Activated naive CD8-positive, alpha-beta T cell treated with anti-CD3 and anti-CD28 coated beads, Interleukin-2, amount 50 U/mL, for 16 hours (primary cell): ENCODE measurements around the gene PRSS1.

ENCODE experiments used
- DNase-seq: peaks from one replicate; pipeline ENCODE4 v3.0.0-alpha.2; 2020; ENCODE audit warnings: low read depth, low spot score

Gene PRSS1

DNA sequence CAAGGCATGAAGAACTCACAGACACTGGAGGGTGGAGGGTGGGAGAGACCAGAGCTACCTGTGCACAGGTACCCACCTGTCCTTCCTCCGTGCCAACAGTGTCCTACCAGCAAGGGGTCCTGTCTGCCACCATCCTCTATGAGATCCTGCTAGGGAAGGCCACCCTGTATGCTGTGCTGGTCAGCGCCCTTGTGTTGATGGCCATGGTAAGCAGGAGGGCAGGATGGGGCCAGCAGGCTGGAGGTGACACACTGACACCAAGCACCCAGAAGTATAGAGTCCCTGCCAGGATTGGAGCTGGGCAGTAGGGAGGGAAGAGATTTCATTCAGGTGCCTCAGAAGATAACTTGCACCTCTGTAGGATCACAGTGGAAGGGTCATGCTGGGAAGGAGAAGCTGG, 43.3 kb downstream of the PRSS1 start:
- DNase-seq: no peak

DNA sequence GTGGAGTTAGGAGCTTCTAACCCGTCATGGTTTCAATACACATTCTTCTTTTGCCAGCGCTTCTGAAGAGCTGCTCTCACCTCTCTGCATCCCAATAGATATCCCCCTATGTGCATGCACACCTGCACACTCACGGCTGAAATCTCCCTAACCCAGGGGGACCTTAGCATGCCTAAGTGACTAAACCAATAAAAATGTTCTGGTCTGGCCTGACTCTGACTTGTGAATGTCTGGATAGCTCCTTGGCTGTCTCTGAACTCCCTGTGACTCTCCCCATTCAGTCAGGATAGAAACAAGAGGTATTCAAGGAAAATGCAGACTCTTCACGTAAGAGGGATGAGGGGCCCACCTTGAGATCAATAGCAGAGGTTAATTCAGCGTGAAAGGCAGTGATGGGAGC, 43.9 kb downstream of the PRSS1 start:
- no peak for DNase-seq

DNA sequence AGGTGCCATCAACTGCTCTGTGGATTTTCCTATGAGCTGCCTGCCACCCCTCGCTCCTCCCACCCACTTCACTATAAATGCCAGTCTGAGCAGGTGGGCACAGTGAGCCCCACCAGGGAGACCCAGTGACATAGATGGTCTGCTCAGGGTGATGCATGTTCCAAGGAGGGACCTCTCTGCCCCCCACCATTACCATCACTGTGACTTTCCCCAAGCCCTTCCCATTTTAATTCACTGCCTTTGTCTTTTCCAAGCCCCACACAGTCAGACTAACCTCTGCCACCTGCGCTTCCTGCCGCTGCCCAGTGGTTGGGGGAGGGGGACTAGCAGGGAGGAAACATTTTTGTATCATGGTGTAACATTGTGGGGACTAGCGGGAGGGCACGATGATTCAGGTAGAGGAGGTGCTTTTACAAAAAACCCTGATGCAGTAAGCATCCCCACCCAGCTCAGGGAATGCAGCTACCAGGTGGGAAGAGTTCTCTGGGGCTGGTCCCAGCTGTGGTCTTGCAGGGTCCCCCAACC, 46.1 kb downstream of the PRSS1 start:
- DNase-seq: no peak

DNA sequence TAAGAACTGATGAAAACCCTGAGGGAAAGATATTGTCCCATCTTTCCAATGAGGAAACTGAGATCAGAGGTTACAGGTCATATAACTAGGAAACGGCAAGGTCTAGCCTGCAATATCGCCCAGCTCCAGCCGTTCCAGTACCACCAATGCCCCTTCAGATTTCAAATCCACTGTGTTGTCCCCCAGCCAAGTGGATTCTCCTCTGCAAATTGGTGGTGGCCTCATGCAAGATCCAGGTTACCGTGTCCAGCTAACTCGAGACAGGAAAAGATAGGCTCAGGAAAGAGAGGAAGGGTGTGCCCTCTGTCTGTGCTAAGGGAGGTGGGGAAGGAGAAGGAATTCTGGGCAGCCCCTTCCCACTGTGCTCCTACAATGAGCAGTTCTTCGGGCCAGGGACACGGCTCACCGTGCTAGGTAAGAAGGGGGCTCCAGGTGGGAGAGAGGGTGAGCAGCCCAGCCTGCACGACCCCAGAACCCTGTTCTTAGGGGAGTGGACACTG, 46.8 kb downstream of the PRSS1 start:
- no peak for DNase-seq

DNA sequence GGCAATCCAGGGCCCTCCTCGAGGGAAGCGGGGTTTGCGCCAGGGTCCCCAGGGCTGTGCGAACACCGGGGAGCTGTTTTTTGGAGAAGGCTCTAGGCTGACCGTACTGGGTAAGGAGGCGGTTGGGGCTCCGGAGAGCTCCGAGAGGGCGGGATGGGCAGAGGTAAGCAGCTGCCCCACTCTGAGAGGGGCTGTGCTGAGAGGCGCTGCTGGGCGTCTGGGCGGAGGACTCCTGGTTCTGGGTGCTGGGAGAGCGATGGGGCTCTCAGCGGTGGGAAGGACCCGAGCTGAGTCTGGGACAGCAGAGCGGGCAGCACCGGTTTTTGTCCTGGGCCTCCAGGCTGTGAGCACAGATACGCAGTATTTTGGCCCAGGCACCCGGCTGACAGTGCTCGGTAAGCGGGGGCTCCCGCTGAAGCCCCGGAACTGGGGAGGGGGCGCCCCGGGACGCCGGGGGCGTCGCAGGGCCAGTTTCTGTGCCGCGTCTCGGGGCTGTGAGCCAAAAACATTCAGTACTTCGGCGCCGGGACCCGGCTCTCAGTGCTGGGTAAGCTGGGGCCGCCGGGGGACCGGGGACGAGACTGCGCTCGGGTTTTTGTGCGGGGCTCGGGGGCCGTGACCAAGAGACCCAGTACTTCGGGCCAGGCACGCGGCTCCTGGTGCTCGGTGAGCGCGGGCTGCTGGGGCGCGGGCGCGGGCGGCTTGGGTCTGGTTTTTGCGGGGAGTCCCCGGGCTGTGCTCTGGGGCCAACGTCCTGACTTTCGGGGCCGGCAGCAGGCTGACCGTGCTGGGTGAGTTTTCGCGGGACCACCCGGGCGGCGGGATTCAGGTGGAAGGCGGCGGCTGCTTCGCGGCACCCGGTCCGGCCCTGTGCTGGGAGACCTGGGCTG, 47.5 kb downstream of the PRSS1 start:
- DNase-seq: no peak

DNA sequence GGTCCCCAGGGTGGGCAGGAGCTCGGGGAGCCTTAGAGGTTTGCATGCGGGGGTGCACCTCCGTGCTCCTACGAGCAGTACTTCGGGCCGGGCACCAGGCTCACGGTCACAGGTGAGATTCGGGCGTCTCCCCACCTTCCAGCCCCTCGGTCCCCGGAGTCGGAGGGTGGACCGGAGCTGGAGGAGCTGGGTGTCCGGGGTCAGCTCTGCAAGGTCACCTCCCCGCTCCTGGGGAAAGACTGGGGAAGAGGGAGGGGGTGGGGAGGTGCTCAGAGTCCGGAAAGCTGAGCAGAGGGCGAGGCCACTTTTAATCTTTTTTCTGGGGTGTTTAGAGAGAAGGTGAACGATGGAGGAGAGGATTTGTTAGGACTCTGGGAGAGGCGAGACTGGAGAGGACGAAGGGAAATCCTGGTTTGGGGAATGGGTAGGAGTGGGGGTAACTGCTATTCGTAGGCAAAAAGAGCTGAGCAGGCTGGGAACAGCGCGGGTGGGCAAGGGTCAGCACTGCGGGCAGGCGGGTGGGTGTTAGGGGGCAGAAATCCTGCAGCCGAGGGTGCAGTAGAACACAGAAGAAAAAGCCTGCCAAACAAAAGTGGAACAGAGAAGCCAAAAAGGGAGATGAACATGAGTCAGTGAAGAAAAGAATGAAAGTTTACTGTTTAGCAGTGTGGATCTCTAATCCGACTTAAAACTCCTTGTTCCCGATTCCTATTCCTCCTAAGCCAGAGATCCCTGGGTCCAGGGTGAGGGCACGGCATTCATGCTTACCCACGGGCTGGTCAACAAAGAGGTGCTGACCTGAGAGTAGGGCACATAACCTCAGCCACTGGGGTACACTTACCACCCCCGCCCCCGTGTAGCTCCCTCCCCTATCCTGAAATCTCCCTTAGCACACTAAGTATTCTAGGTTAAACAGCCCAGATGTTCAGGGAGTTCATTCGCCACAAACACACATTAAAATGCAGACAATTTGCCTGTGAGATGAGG, 48.4 kb downstream of the PRSS1 start:
- no peak for DNase-seq

DNA sequence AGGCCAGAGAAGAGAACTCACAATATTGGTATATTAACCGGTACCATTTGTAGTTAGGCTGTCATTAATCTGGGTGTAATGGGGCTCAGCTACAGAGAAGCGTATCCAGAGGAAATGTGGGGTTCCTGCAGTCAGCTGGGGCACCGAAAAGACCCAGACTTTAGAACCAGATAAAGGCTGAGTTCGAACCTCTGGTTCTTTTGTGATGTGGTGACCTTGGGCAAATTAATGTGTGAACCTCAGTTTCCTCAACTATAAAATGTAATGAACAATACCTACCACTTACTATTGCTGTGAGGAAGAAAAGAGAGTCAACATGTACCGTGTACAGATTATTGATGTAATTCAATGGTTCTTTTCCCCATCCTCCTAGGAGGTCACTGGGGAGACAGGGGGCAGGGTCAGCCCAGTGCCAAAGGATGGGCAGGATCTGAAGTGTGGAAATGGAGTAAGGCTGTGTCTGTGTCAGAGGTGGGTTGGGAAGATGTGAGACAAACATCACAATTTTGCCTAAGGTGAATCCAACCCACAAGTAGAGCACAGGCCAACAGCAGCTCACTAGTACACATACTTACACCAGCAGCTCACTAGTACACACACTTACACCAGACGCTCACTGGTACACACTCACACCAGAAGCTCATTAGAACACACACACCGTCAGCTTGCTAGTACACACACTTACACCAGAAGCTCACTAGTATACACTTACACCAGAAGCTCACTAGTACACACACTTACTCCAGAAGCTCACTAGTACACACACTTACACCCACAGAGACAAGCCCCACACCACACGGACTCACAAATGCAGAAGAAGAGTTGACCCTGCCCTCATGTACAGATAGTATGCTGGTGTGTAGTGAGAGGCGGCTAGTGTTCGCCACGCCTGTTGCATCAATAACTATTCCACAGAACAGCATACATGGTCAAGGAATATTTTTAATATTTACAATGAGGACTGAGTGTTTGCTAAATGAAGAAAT, 49.5 kb downstream of the PRSS1 start:
- no peak for DNase-seq

DNA sequence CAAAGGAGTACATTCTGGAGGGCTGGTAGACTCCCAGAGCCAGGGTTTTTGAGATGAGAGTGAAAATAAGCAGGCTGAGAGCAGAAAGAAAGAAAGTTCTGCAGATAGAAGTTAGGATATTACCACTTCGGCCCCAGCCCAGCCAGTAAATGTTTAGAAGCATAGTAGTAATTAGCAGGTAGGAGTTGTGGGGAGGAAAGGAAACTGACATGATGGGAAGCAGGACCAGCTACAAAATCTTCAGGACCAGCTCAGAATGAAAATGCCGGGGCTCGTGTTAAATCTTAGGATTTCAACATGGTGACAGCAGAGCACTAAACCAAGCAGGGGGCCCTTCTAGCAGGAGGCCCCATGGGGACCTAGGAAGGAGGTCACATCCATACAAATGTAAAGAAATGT, 50.2 kb downstream of the PRSS1 start:
- no peak for DNase-seq

DNA sequence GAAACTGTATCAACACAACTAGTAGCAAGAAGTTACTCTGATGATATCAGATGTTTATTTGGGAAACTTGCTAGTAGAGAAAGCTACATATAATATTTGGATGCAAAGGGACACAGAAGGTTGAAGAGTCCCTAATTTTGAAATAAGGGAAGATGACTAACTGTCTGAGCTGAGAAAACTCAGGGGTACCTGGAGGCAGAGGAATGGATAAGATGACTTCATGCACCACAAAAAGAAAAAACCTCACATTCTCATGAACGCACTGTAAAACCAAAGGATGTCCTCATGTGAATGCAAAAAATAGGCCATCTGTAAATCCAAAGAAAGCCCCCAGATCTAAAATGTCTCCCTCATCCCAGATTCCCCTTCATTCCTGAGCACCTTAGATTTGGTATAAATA, 50.8 kb downstream of the PRSS1 start:
- DNase-seq: no peak

DNA sequence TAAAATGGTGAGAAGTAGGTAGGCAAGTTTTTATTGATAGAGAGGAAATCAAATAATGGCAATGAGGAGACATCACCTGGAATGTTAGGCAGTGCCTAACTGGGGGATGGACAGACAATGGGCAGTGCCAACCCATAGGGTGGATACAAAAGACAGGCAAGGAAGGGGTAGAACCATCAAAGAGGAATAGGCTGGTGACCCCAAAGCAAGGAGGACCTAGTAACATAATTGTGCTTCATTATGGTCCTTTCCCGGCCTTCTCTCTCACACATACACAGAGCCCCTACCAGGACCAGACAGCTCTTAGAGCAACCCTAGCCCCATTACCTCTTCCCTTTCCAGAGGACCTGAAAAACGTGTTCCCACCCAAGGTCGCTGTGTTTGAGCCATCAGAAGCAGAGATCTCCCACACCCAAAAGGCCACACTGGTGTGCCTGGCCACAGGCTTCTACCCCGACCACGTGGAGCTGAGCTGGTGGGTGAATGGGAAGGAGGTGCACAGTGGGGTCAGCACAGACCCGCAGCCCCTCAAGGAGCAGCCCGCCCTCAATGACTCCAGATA, 51.5 kb downstream of the PRSS1 start:
- no peak for DNase-seq

DNA sequence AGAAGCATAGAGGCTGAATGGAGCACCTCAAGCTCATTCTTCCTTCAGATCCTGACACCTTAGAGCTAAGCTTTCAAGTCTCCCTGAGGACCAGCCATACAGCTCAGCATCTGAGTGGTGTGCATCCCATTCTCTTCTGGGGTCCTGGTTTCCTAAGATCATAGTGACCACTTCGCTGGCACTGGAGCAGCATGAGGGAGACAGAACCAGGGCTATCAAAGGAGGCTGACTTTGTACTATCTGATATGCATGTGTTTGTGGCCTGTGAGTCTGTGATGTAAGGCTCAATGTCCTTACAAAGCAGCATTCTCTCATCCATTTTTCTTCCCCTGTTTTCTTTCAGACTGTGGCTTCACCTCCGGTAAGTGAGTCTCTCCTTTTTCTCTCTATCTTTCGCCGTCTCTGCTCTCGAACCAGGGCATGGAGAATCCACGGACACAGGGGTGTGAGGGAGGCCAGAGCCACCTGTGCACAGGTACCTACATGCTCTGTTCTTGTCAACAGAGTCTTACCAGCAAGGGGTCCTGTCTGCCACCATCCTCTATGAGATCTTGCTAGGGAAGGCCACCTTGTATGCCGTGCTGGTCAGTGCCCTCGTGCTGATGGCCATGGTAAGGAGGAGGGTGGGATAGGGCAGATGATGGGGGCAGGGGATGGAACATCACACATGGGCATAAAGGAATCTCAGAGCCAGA, 52.5 kb downstream of the PRSS1 start:
- no peak for DNase-seq

DNA sequence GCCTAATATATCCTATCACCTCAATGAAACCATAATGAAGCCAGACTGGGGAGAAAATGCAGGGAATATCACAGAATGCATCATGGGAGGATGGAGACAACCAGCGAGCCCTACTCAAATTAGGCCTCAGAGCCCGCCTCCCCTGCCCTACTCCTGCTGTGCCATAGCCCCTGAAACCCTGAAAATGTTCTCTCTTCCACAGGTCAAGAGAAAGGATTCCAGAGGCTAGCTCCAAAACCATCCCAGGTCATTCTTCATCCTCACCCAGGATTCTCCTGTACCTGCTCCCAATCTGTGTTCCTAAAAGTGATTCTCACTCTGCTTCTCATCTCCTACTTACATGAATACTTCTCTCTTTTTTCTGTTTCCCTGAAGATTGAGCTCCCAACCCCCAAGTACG, 53.0 kb downstream of the PRSS1 start:
- no peak for DNase-seq
